HG03439 (cell line): ENCODE results near the gene SNRPB2.

Experiments
- ATAC-seq: cut with Tn5 transposase; IDR thresholded peaks from one replicate; pipeline ENCODE4 v1.9.1; 2021; ENCODE audit warnings: mild to moderate bottlenecking, moderate library complexity; ENCODE audit not compliant: unreplicated experiment

SNRPB2 gene

DNA sequence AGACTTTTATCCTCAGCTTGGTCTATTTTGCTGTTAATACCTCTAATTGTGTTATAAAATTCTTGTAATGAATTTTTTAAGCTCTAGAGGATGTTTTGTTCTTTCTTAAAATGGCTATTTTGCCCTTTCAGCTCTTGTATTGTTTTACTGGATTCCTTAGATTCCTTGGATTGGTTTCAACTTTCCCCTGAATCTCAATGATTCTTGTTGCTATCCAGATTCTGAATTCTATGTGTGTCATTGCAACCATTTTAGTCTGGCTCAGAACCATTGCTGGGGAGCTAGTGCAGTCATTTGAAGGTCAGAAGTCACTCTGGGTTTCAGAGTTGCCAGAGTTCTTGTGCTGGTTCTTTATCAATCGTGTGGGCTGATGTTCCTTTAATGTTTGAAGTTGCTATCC is 55.4 kb downstream of the SNRPB2 start:
- ATAC-seq: no peak
